Breast epithelium (tissue), 3 donors: ENCODE measurements around the gene TFB1M.

Experiments used
- CTCF ChIP-seq, 3 donors: fragments of 450-650 bp; IDR thresholded peaks; one replicate each; pipeline ENCODE4 v1.5.1; 2016 to 2017; ENCODE audit warnings: antibody characterized with exemption in 3 of 3, mild to moderate bottlenecking in 3 of 3, moderate library complexity in 3 of 3
- POLR2A ChIP-seq: fragments of 450-650 bp; IDR thresholded peaks from one replicate; pipeline ENCODE4 v1.6.1; 2016; ENCODE audit warnings: antibody characterized with exemption, mild to moderate bottlenecking, moderate library complexity

GRCh38 chr6:155219299-155219698 lies 95.0 kb downstream of the TFB1M start:
- TF ChIP-seq CTCF (IDR thresholded peaks at IDR 0.05) (no peak), POLR2A (no peak)
